Activated naive CD4-positive, alpha-beta T cell treated with anti-CD3 and anti-CD28 coated beads, Interleukin-2, amount 50 U/mL, for 24 hours (primary cell): Measurements from ENCODE around the gene MYO3B.
"Not testable (repeated sequence)": the region's sequence is repeated elsewhere in the genome, so short reads cannot be mapped to it uniquely, and the experiment has no call there.

Source experiments
- H3K27ac Mint-ChIP-seq: one replicate; pipeline ENCODE4 v1.8.0; 2021; ENCODE audit warnings: mild to moderate bottlenecking, mixed read lengths
- H3K27me3 Mint-ChIP-seq: one replicate; pipeline ENCODE4 v1.8.0; 2021; ENCODE audit warnings: mixed read lengths
- H3K36me3 Mint-ChIP-seq: one replicate; pipeline ENCODE4 v1.8.0; 2021; ENCODE audit warnings: mixed read lengths
- H3K4me1 Mint-ChIP-seq: one replicate; pipeline ENCODE4 v1.8.0; 2021; ENCODE audit warnings: mixed read lengths
- H3K4me3 Mint-ChIP-seq: one replicate; pipeline ENCODE4 v1.8.0; 2021; ENCODE audit warnings: mild to moderate bottlenecking, mixed read lengths
- H3K9me3 Mint-ChIP-seq: one replicate; pipeline ENCODE4 v1.8.0; 2021; ENCODE audit warnings: mixed read lengths

Gene MYO3B

DNA sequence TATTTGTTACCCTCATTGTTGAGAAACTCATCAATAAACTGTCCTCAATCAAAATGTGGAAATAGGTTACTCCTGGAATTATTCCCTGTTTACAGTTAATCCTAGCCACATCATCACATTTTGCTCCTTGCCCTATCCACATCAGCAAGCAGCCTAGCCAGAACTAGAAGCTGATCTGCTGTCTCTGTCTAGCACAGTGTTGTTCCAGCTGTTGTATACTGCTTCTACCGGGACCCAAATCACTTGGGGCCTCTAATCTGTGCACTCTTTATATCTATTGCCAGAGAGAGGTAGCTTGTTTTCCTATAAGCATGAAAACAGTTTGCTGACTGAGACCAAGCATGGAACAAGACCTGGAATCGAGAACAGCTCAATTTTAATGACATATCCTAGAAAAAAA, 341.0 kb downstream of the MYO3B start:
- Mint-ChIP-seq H3K27ac (no peak overlapping the region), H3K36me3 (no peaks in the 10 kb centered on the region), H3K9me3 (no peaks in the 10 kb centered on the region), H3K27me3 (peaks cover 1% of the 10 kb centered on the region), H3K4me3 (no peak overlapping the region), H3K4me1 (no peaks in the 10 kb centered on the region)

DNA sequence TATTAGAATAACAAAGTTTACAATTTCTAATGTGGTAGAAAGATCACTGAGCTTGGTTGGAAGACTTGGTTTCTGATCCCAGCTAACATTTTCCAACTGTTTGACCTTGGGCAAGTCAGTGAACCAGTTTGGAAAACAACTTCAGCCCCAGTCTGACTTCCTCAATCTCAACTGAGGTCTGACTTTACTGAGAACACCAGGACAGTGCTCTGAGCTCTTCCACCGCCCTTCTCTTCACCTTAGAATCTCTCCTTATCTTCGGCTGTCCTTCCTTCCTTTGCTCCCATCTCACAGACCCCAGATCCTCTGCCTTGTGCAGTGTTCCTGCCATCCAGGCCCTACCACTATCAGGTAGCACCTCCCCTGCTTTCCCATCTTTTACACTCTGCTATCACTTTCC, 343.4 kb downstream of the MYO3B start:
- Mint-ChIP-seq H3K27ac (no peak overlapping the region), H3K27me3 (peaks cover 2% of the 10 kb centered on the region), H3K36me3 (no peaks in the 10 kb centered on the region), H3K4me3 (no peak overlapping the region), H3K9me3 (no peaks in the 10 kb centered on the region), H3K4me1 (no peaks in the 10 kb centered on the region)

DNA sequence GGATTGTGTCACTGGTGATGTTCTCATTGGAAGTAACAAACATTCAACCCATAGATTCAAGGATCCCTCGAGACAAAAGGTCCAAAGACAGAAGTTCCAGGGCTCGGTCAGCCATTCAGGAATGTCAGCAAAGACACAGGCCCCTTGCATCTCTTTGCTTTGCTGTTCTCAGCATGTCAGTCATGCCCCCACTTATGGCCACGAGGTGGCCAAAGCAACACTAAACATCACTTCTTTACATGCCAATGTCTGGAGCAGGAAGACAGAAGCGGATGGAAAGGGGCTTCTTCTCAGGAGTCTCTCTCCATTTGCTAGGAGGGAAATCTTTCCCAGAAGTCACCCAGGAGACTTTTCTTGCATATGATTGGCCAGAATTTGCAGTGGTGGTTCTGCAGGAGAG, 345.6 kb downstream of the MYO3B start:
- peaks cover 2% of the 10 kb centered on the region for H3K36me3 Mint-ChIP-seq
- peaks cover 4% of the 10 kb centered on the region for H3K27me3 Mint-ChIP-seq
- no peak overlapping the region for H3K27ac Mint-ChIP-seq
- H3K9me3 Mint-ChIP-seq: no peaks in the 10 kb centered on the region
- no peak overlapping the region for H3K4me3 Mint-ChIP-seq
- no peaks in the 10 kb centered on the region for H3K4me1 Mint-ChIP-seq

DNA sequence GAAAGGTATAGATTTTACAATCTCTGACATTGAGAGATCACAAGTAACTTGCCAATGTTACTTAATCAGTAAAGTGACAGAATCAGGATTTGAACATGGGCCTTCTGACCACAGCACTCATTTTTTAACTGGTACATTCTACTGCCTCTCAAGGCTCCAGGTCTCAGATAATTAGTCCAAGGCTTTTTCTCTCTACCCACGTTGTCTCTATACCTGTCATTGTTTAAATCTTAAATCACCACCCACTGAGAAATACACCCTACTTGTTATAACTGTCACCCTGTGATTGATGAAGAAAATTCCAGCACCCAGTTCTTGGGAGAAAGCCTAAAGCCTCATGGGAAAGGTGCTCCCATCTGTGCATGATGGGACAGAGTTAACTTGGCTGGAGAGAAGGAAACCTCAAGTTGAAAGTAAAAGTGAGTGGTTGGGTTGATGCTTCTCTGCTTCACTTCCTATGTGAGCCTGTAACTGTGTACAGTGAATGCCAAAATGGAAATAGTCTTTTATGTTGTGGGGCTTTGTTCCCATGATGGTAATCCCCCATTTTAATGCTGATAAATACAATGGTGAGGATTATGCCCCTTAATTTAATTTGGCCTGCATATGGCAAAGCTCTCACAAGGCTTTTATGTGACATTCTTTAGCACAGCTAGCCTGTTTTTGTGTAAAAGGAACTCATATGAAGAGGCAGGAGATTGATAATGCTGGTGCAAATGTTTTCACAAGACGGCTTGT, 347.1 kb downstream of the MYO3B start:
- Mint-ChIP-seq H3K9me3 (no peaks in the 10 kb centered on the region), H3K4me1 (no peaks in the 10 kb centered on the region), H3K27me3 (peaks cover 6% of the 10 kb centered on the region), H3K27ac (no peak overlapping the region), H3K36me3 (peaks cover 2% of the 10 kb centered on the region), H3K4me3 (no peak overlapping the region)

DNA sequence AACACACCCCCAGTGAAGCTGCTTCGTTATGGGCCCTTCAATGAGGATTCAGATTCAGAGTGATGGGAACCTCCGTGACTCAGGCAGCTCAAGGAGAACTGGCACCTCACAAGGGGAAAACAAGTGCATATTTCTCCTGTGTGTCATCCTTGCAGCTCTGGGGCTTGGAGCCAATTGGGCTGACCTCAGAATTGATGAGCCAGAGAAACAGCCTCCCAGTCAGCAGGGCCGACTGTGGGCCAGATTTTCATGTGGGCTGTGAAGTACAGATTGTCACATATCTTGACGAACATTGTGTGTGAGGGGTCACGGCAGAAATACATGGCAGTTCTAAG, 347.6 kb downstream of the MYO3B start:
- Mint-ChIP-seq H3K36me3 (peaks cover 2% of the 10 kb centered on the region), H3K4me3 (no peak overlapping the region), H3K4me1 (no peaks in the 10 kb centered on the region), H3K27ac (no peak overlapping the region), H3K9me3 (no peaks in the 10 kb centered on the region), H3K27me3 (peaks cover 6% of the 10 kb centered on the region)

DNA sequence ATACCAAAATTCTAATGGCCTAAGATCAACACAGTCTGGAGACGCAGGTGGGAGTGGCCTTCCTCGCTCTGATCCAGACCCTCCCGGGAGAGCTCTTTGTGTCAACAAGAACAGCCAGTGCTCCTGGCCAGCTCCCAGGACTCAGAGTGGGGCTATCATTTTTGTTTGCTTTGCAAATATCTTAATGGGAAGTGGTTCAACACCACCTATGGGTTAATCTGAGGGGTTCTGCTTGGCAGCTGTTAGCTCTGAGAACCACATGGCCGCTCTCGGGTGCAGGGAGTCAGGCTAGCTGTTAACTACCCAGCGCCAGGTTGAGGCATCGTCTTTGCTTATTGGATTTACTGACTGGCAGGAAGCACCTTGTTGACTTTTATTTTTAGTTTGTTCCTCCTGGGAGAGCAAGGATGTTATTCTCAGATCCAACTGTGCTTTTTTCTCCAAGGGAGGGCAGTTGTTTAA, 352.4 kb downstream of the MYO3B start:
- H3K4me1 Mint-ChIP-seq: no peaks in the 10 kb centered on the region
- H3K4me3 Mint-ChIP-seq: no peak overlapping the region
- H3K27ac Mint-ChIP-seq: no peak overlapping the region
- no peaks in the 10 kb centered on the region for H3K9me3 Mint-ChIP-seq
- H3K27me3 Mint-ChIP-seq: peaks cover 6% of the 10 kb centered on the region
- peaks cover 2% of the 10 kb centered on the region for H3K36me3 Mint-ChIP-seq

DNA sequence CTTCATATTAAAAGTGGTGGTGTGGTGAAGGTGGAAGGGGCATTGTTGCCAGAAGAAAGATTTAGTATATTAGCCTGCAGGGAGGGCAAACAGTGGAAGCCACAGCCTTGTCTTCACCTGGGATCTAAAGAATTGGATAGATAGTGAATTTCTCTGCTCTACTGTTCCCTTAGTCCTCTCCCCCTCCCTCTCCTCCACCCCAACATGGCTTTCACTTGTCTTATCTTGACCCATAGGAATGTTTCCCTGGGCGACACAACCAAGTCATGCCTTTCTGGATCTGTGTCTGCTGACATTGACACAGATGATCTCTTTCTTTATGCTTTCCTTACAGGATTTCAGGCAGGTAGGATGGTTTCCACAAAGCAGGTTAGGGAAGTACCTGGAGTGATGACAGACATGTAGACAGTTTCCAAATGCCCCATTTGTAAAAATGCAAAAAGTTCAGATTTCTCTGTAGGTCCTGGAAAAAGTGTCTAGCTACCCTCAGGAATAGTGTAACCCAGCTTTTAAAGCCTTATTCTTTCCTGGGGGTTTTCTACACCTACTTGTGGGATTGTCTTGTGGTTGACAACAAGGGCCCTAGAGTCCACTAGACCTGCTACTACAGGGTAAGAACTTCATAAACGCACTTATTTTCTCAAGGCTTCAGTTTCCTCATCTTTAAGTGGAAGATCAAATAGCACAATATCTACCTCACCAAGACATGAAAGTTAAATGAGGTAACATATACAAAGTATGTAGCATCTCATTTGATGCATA, 353.0 kb downstream of the MYO3B start:
- Mint-ChIP-seq H3K27ac (no peak overlapping the region), H3K4me1 (no peaks in the 10 kb centered on the region), H3K4me3 (no peak overlapping the region), H3K27me3 (peaks cover 6% of the 10 kb centered on the region), H3K36me3 (peaks cover 2% of the 10 kb centered on the region), H3K9me3 (no peaks in the 10 kb centered on the region)

DNA sequence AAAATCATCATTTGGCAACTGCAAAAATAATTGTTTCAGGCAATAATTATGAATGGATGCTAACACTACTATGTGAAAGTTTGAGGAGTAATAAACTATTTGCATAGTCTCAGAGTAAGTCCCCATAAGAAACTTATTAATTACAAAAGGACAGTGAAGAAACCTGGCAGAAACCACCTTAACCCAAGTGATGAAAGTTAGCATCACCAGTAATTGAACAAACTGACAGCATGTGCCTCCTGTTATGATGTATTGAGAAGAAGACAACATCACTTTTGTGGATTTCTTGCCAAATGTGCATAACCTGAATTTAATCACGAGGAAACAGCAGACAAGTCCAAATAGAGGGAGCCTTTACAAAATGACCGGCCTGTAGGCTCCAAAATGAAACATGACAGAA, 353.9 kb downstream of the MYO3B start:
- no peaks in the 10 kb centered on the region for H3K4me1 Mint-ChIP-seq

DNA sequence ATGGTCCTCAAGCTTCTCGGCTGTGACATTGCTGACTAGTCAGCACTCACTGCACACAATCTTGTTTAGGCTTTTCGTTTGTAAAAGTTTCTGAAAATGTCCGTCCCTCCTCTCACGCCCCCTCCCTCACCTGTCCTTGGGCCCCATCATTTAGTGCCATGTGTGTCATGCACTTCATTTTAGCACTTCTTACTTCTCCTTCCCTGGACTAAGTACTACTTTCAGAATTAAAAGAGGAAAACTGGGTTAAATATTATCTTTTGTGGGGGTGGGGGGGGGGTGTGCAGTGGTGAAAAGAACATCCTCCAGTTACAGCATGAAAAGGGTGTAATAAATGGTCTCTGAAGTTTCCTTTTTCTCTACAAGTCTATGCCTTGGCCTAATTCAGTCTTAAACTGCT, 355.2 kb downstream of the MYO3B start:
- Mint-ChIP-seq H3K9me3 (no peaks in the 10 kb centered on the region), H3K27me3 (peaks cover 2% of the 10 kb centered on the region), H3K4me1 (no peaks in the 10 kb centered on the region), H3K27ac (no peak overlapping the region), H3K4me3 (no peak overlapping the region), H3K36me3 (no peaks in the 10 kb centered on the region)

More for the DNA sequence above, 353.9 kb downstream of the MYO3B start:
- no peaks in the 10 kb centered on the region for H3K9me3 Mint-ChIP-seq
- no peak overlapping the region for H3K4me3 Mint-ChIP-seq
- peaks cover 2% of the 10 kb centered on the region for H3K36me3 Mint-ChIP-seq
- H3K27me3 Mint-ChIP-seq: peaks cover 5% of the 10 kb centered on the region
- H3K27ac Mint-ChIP-seq: no peak overlapping the region

DNA sequence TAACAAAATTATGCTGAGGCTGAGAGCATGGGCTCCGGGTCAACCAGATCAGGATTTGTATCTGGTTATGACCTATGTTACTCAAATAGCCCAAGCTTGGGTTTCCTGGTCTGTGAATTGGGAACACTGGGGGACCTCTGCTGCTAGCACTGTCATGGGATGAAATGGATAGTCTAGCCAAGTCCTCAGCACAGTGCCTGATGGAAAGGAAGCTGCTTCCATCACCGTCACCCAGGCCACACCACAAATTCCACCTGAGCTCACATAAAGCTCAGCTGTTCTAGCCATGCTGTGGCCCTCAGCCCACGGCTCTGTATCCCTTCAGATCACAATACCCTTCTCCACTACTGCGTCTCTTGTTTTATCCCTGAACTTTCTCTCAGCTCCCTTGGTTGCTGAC, 357.6 kb downstream of the MYO3B start:
- H3K4me3 Mint-ChIP-seq: no peak overlapping the region
- no peaks in the 10 kb centered on the region for H3K4me1 Mint-ChIP-seq
- H3K27me3 Mint-ChIP-seq: no peaks in the 10 kb centered on the region
- no peak overlapping the region for H3K27ac Mint-ChIP-seq
- H3K36me3 Mint-ChIP-seq: no peaks in the 10 kb centered on the region
- H3K9me3 Mint-ChIP-seq: no peaks in the 10 kb centered on the region

DNA sequence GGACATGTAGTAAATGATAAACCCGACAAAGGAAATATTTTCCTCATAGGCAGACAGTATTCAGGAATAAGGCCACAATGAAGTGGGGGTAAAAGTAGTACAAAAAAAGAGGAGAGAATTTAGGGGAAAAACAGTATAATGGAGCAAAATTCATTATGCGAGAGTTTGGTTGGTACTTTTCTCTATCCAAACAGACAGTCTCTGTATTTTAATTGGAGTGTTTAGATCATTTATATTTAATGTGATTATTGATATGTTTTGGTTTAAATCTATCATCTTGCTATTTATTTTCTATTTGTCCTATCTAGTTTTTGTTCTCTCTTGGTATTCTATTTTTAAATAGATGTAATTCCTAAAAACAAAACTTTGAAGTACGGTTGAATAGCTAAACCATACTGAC, 366.9 kb downstream of the MYO3B start:
- Mint-ChIP-seq H3K36me3 (no peaks in the 10 kb centered on the region), H3K9me3 (no peaks in the 10 kb centered on the region), H3K27ac (no peak overlapping the region), H3K4me1 (no peaks in the 10 kb centered on the region), H3K4me3 (no peak overlapping the region), H3K27me3 (peaks cover 5% of the 10 kb centered on the region)

DNA sequence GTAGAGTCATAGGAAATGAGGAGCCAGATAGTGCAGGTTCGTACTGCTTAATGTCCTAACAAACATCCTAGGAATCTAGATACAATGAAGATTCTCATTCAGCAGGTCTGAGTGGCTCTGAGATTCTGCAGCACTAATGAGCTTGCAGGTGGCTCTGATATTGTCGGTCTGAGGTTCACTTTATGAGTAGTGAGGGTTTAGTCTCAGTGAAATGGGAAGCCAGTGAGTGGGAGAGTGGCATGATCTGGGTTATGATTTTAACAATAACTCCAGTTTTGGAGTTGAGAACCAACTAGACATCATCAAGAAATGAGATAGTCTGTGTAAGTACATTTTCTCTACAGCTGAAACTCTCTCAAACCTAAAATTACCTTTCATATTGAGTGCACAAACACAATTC, 370.4 kb downstream of the MYO3B start:
- H3K27ac Mint-ChIP-seq: no peak overlapping the region
- peaks cover 7% of the 10 kb centered on the region for H3K9me3 Mint-ChIP-seq
- H3K36me3 Mint-ChIP-seq: peaks cover 2% of the 10 kb centered on the region
- H3K27me3 Mint-ChIP-seq: peaks cover 5% of the 10 kb centered on the region
- no peak overlapping the region for H3K4me3 Mint-ChIP-seq
- no peaks in the 10 kb centered on the region for H3K4me1 Mint-ChIP-seq

DNA sequence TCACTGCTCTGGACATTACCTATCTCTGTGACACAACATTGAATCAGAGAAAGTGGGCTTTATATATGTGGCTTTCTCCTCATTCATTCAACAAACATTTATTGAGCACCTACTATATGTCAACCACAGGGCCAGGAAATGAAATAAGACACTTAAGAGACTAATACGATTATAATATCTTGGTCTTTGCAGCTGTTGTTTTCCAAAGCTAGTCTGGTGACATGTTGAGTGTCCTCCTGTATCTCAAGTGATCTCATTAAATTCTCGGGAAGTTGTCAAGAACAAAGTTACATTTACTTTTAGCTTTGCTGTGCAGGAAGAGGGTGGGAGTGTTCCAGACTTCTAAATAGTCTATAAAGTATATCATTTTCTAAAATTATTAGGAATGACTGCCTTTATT, 372.6 kb downstream of the MYO3B start:
- Mint-ChIP-seq H3K27me3 (peaks cover 5% of the 10 kb centered on the region), H3K4me3 (no peak overlapping the region), H3K9me3 (peaks cover 12% of the 10 kb centered on the region), H3K4me1 (no peaks in the 10 kb centered on the region), H3K36me3 (peaks cover 2% of the 10 kb centered on the region), H3K27ac (no peak overlapping the region)

DNA sequence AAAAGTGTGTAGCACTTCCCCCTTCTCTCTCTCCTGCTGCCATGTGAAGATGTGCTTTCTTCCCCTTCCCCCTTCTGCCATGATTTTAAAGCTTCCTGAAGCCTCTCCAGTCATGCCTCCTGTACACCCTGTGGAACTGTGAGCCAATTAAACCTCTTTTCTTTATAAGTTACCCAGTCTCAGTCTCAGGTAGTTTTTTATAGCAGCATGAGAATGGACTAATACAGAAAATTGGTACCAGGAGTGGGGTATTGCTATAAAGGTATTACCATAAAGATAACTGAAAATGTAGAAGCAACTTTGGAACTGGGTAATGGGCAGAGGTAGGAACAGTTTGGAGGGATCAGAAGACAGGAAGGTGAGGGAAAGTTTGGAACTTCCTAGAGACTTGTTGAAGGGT, 374.0 kb downstream of the MYO3B start:
- H3K27ac Mint-ChIP-seq, H3K4me1 Mint-ChIP-seq, H3K4me3 Mint-ChIP-seq, H3K27me3 Mint-ChIP-seq, H3K36me3 Mint-ChIP-seq: not testable (repeated sequence)
- peaks cover 12% of the 10 kb centered on the region for H3K9me3 Mint-ChIP-seq

DNA sequence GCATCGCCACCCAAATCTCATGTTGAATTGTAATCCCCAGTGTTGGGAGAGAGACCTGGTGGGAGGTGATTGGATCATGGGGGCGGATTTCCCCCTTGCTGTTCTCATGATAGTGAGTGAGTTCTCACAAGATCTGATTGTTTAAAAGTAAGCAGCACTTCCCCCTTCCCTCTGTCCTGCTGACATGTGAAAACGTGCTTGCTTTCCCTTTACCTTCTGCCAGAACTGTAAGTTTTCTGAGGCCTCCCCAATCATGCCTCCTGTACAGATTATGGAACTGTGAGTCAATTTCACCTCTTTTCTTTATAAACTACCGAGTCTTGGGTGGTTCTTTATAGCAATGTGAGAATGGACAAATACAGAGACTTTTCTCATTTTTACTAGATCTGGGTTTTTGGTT, 375.8 kb downstream of the MYO3B start:
- Mint-ChIP-seq H3K27me3 (peaks cover 10% of the 10 kb centered on the region), H3K4me3 (no peak overlapping the region), H3K36me3 (peaks cover 2% of the 10 kb centered on the region), H3K4me1 (no peaks in the 10 kb centered on the region), H3K27ac (no peak overlapping the region), H3K9me3 (peaks cover 12% of the 10 kb centered on the region)

DNA sequence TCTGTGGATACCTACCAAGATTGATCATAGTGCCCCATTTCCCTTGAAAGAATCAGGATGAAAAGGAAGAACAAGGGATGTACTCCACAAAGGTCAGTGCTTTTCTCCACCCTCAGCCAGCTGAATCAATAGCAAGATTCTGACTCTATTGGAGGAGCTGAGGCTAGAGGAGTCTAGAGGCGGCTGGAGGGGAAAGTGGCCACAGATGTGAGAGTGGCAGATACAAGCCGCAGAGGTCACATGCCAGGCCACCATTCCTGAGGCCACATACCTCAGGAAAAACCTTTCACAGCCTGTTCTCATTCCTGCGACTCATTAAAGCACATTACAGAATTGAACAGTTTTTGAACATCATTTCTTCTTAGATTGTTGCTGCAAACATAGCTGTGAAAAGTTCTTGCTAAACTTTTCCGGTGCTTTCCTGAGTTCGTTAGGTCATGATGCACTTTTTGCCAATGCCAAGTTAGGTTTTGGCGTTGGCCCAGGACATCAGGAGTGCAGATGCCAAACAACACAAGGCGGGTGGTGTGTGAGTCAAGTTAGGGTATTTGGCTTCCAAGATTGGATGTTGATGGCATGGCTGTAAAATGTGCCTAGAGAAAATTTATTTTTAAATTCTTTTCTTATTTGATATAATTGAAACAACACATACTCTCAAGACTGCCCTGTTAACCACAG, 376.5 kb downstream of the MYO3B start:
- Mint-ChIP-seq H3K4me1 (no peaks in the 10 kb centered on the region), H3K27me3 (peaks cover 10% of the 10 kb centered on the region), H3K27ac (no peak overlapping the region), H3K4me3 (no peak overlapping the region), H3K9me3 (peaks cover 12% of the 10 kb centered on the region), H3K36me3 (peaks cover 2% of the 10 kb centered on the region)
